Stimulated activated CD8-positive, alpha-beta memory T cell treated with anti-CD3 and anti-CD28 coated beads, Interleukin-7, amount 100 ng/mL, for 1 hour (primary cell): Measurements from ENCODE around the gene MAP3K4.

Experiments
- DNase-seq, 2 donors: peaks; one replicate each; pipeline ENCODE4 v3.0.0-alpha.2; 2020; ENCODE audit warnings: low read depth in 2 of 2

The MAP3K4 gene

GRCh38 chr6:160991406-160992060 lies at the start of gene MAP3K4:
Gene MAP3K4, plus strand, starts transcription at chr6:160991769. Its CDS starts 163 bp downstream, at chr6:160991932.
- DNase-seq: peak; percentile 56 to 61

GRCh38 chr6:160943997-160944396 lies 47.6 kb upstream of the MAP3K4 start:
- no peak for DNase-seq

GRCh38 chr6:160945516-160946177 lies 45.9 kb upstream of the MAP3K4 start:
- DNase-seq: no peak

- DNase-seq: no peak
Measured at GRCh38 chr6:160949531-160949930, 42.0 kb upstream of the MAP3K4 start.

- DNase-seq: no peak
Measured at GRCh38 chr6:160950507-160950906, 41.1 kb upstream of the MAP3K4 start.

GRCh38 chr6:160951187-160952030 lies 40.2 kb upstream of the MAP3K4 start:
- DNase-seq: no peak

GRCh38 chr6:160952633-160953281 lies 38.8 kb upstream of the MAP3K4 start:
- DNase-seq: no peak

GRCh38 chr6:160955508-160956295 lies 35.9 kb upstream of the MAP3K4 start:
- DNase-seq: no peak

GRCh38 chr6:160956300-160957035 lies 35.1 kb upstream of the MAP3K4 start:
- no peak for DNase-seq

GRCh38 chr6:160959726-160960435 lies 31.7 kb upstream of the MAP3K4 start:
- DNase-seq: no peak

GRCh38 chr6:160960839-160961238 lies 30.7 kb upstream of the MAP3K4 start:
- DNase-seq: no peak

GRCh38 chr6:160962835-160963623 lies 28.5 kb upstream of the MAP3K4 start:
- DNase-seq: no peak

GRCh38 chr6:160963651-160964050 lies 27.9 kb upstream of the MAP3K4 start:
- no peak for DNase-seq

- DNase-seq: no peak
Measured at GRCh38 chr6:160965893-160966292, 25.7 kb upstream of the MAP3K4 start.

GRCh38 chr6:160966493-160967229 lies 24.9 kb upstream of the MAP3K4 start:
- DNase-seq: no peak

GRCh38 chr6:160967351-160967750 lies 24.2 kb upstream of the MAP3K4 start:
- no peak for DNase-seq

- no peak for DNase-seq
Measured at GRCh38 chr6:160967833-160968232, 23.7 kb upstream of the MAP3K4 start.

GRCh38 chr6:160971171-160971570 lies 20.4 kb upstream of the MAP3K4 start:
- DNase-seq: no peak
